Liver (tissue), 3 donors: ENCODE results near the gene PPP3CA.

ENCODE experiments used
- MAX ChIP-seq: IDR thresholded peaks from 2 replicates; pipeline ENCODE4 v1.6.1; 2016; ENCODE audit warnings: antibody characterized with exemption
- RAD21 ChIP-seq, 2 donors: IDR thresholded peaks; 2 replicates each; pipeline ENCODE4 v1.6.1; 2016; ENCODE audit warnings: antibody characterized with exemption in 2 of 2, mild to moderate bottlenecking in 2 of 2
- TF ChIP-seq, protein P1 (sequence below): fragments of 150-350 bp; IDR thresholded peaks from 2 replicates; pipeline ENCODE4 v1.5.1; 2017; ENCODE audit warnings: improper control_type of control experiment, low read depth, low read length; ENCODE audit not compliant: missing input control
- TF ChIP-seq, protein P2 (sequence below): IDR thresholded peaks from 2 replicates; pipeline ENCODE4 v1.6.1; 2016; ENCODE audit warnings: antibody characterized with exemption
- donor health status: healthy.
- donor health status: healthy.

DNA sequence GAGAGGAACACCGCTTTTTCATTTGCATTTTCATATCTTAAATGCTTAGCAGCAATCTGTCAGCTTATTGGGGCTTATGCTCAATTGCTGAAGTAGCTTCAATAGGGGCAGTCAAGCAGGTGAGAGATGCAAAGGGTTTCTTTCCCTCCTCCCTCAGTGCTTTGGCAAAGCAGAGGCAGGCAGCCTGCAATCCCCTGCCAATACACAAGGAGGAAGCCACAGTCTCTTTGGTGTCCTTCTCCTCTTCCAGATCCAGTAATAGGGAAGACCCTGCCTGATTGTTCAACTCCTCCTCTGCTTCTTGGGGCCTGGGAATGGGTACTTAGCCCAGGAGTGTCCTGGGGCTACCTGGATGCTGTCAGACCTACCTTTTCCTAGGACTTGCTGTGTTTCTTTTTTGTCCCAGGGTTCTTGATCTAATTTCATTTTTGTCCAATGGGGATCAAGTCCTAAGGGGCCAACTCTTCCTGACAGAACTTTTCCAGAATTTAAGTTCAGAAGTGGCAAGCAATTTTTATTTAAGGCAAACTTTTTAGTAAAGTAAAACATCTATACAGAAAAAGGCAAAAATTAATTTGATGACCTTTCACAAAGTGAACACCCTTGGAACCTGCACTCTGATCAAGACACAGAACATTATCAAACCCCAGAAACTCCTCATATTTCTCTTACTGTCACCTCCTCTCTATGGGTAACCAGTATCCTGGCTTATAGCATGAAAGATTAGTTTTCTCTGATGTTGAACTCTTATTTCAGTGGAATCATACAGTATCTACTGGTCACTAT, 260.3 kb downstream of the PPP3CA start:
- TF ChIP-seq, protein P1, sequence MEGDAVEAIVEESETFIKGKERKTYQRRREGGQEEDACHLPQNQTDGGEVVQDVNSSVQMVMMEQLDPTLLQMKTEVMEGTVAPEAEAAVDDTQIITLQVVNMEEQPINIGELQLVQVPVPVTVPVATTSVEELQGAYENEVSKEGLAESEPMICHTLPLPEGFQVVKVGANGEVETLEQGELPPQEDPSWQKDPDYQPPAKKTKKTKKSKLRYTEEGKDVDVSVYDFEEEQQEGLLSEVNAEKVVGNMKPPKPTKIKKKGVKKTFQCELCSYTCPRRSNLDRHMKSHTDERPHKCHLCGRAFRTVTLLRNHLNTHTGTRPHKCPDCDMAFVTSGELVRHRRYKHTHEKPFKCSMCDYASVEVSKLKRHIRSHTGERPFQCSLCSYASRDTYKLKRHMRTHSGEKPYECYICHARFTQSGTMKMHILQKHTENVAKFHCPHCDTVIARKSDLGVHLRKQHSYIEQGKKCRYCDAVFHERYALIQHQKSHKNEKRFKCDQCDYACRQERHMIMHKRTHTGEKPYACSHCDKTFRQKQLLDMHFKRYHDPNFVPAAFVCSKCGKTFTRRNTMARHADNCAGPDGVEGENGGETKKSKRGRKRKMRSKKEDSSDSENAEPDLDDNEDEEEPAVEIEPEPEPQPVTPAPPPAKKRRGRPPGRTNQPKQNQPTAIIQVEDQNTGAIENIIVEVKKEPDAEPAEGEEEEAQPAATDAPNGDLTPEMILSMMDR = no peak
- TF ChIP-seq RAD21 (IDR thresholded peaks at IDR 0.05) (peak in 1 of 2 donors; percentile 29), MAX (no peak)
- TF ChIP-seq, protein P2, sequence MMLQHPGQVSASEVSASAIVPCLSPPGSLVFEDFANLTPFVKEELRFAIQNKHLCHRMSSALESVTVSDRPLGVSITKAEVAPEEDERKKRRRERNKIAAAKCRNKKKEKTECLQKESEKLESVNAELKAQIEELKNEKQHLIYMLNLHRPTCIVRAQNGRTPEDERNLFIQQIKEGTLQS = no peak
